Endothelial cell of umbilical vein (primary cell): Measurements from ENCODE around the gene KATNIP. TPM values are rescaled to one million over a fixed set of nuclear protein-coding genes. Genes with fewer than 3 reads are reported as not detected.

Experiments
- BruUV-seq: library from RNA; stranded (reverse); fragments of 400-500 nt; replicated peaks from 2 replicates; lab custom pipeline; 2021; lab: Mats Ljungman, UMichigan
- CTCF ChIA-PET: fragments of 300-600, 350-600 bp; sonication (Branson Sonifier 250); formaldehyde crosslinking; loops from one replicate; lab custom pipeline; 2021; ENCODE audit warnings: antibody characterized with exemption, inconsistent platforms; lab: Charles Lee
- POLR2A ChIA-PET: fragments of 300-600, 350-600 bp; sonication (Branson Sonifier 250); formaldehyde crosslinking; loops from one replicate; lab custom pipeline; 2021; ENCODE audit warnings: antibody characterized with exemption, inconsistent platforms; lab: Charles Lee
- DNase-seq: peaks from one replicate; pipeline ENCODE4 v3.0.0-alpha.2; 2011; ENCODE audit warnings: low read depth, low spot score
- FAIRE-seq: peaks from 2 replicates; lab custom pipeline; 2011; peaks lifted over from hg19 to GRCh38; lab: Jason Lieb, UNC
- H2AFZ ChIP-seq: 2 replicates; pipeline ENCODE4 v1.6.0; 2012; ENCODE audit warnings: low read depth, low read length, control low read depth, inconsistent platforms
- H3K27ac ChIP-seq: 2 replicates; pipeline ENCODE4 v1.5.1; 2011; ENCODE audit warnings: low read depth, mild to moderate bottlenecking, control low read depth, low read length, moderate library complexity; ENCODE audit not compliant: insufficient read depth
- H3K27me3 ChIP-seq, 2 experiments: 2 replicates each; pipeline versions ENCODE4 v1.6.0 to v1.6.1; 2011; ENCODE audit warnings: low read length in 2 of 2, mixed read lengths in 1 of 2; ENCODE audit not compliant: control insufficient read depth in 2 of 2, insufficient read depth in 2 of 2
- H3K36me3 ChIP-seq, 2 experiments: 2 replicates in 1 of 2; 3 replicates in 1 of 2; pipeline ENCODE4 v1.5.1; 2011; ENCODE audit warnings: low read length in 2 of 2, mild to moderate bottlenecking in 1 of 2, moderate library complexity in 1 of 2; ENCODE audit not compliant: control insufficient read depth in 2 of 2, insufficient read depth in 2 of 2; ENCODE audit errors: extremely low read depth in 1 of 2
- H3K4me1 ChIP-seq: 3 replicates; pipeline ENCODE4 v1.5.1; 2011; ENCODE audit warnings: mild to moderate bottlenecking, low read length; ENCODE audit not compliant: control insufficient read depth, insufficient read depth; ENCODE audit errors: extremely low read depth
- H3K4me2 ChIP-seq: 2 replicates; pipeline ENCODE4 v1.6.1; 2011; ENCODE audit warnings: low read length, control low read depth, mixed read lengths; ENCODE audit not compliant: insufficient read depth
- H3K4me3 ChIP-seq, 3 experiments: fragments of 200-600 bp in 1 of 3; sonication (generic), shearing (Covaris generic) in 1 of 3; replicated peaks in 1 of 3; 2 replicates each; pipeline ENCODE4 v1.5.1; 2011 to 2016; ENCODE audit warnings: control low read depth in 3 of 3, low read length in 3 of 3, mild to moderate bottlenecking in 2 of 3, inconsistent platforms in 1 of 3, low read depth in 1 of 3, moderate library complexity in 1 of 3; ENCODE audit not compliant: insufficient read depth in 1 of 3
- H3K79me2 ChIP-seq: 2 replicates; pipeline ENCODE4 v1.6.0; 2012; ENCODE audit warnings: low read length, inconsistent platforms; ENCODE audit not compliant: control insufficient read depth, insufficient read depth
- H3K9ac ChIP-seq: replicated peaks from 2 replicates; pipeline ENCODE3; 2011; ENCODE audit warnings: low read length, control low read depth; ENCODE audit not compliant: insufficient read depth; ENCODE audit errors: extremely low read depth
- H3K9me1 ChIP-seq: replicated peaks from 3 replicates; pipeline ENCODE4 v1.6.0; 2011; ENCODE audit warnings: mild to moderate bottlenecking, low read length; ENCODE audit not compliant: control insufficient read depth, insufficient read depth; ENCODE audit errors: extremely low read depth
- H3K9me3 ChIP-seq: replicated peaks from 2 replicates; pipeline ENCODE4 v1.5.1; 2012; ENCODE audit warnings: low read length, inconsistent platforms; ENCODE audit not compliant: control insufficient read depth, insufficient read depth
- H4K20me1 ChIP-seq: replicated peaks from 2 replicates; pipeline ENCODE3; 2011; ENCODE audit warnings: mild to moderate bottlenecking, low read length; ENCODE audit not compliant: control insufficient read depth, insufficient read depth; ENCODE audit errors: extremely low read depth
- EZH2 ChIP-seq: IDR thresholded peaks from 2 replicates; pipeline ENCODE4 v1.6.1; 2012; ENCODE audit warnings: borderline replicate concordance, low read depth, mild to moderate bottlenecking, moderate library complexity, low read length, inconsistent platforms; ENCODE audit not compliant: severe bottlenecking
- FOS ChIP-seq: IDR thresholded peaks from 2 replicates; pipeline ENCODE4 v1.6.1; 2011; ENCODE audit warnings: mild to moderate bottlenecking, low read length, moderate library complexity, borderline replicate concordance; ENCODE audit not compliant: insufficient read depth
- GATA2 ChIP-seq: IDR thresholded peaks from 2 replicates; pipeline ENCODE4 v1.7.0; 2011; ENCODE audit warnings: low read depth, mild to moderate bottlenecking, moderate library complexity, mixed read lengths, low read length; ENCODE audit not compliant: insufficient read length, insufficient read depth
- JUN ChIP-seq: IDR thresholded peaks from 2 replicates; pipeline ENCODE4 v1.6.1; 2011; ENCODE audit warnings: borderline replicate concordance, low read depth; ENCODE audit not compliant: insufficient read length, insufficient read depth
- MAX ChIP-seq: IDR thresholded peaks from 2 replicates; pipeline ENCODE4 v1.6.1; 2011; ENCODE audit not compliant: insufficient read depth, insufficient read length
- MYC ChIP-seq: IDR thresholded peaks from one replicate; pipeline ENCODE4 v1.6.1; 2011; ENCODE audit warnings: mild to moderate bottlenecking, low read depth, low read length
- POLR2A ChIP-seq: IDR thresholded peaks from 2 replicates; pipeline ENCODE4 v1.6.1; 2012; ENCODE audit warnings: low read depth, mild to moderate bottlenecking, control low read depth, low read length
- POLR2AphosphoS5 ChIP-seq: IDR thresholded peaks from 2 replicates; pipeline ENCODE4 v1.6.1; 2012; ENCODE audit warnings: low read depth, mild to moderate bottlenecking, control low read depth, low read length, moderate library complexity; ENCODE audit not compliant: insufficient read depth
- dilution Hi-C: fragments of 300-500 bp; cut with MboI; formaldehyde crosslinking; loops from one replicate; pipeline ENCODE4 v1.15.0; 2019; ENCODE audit warnings: low sequenced_read_pairs; ENCODE audit not compliant: extremely low pct_ligation_motif_present
- intact Hi-C: fragments of 100-400 bp; cut with micrococcal nuclease; formaldehyde crosslinking; loops from one replicate; pipeline ENCODE4 v1.10.0; 2022
- polyA plus RNA-seq, 4 experiments: library from polyadenylated mRNA; depleted of rRNA in 3 of 4; stranded (reverse) in 3 of 4; unstranded in 1 of 4; fragments of >200 nt; gene quantifications; 2 replicates each; pipeline versions ENCODE4 v1.2.1 to v1.2.3, GENCODE V29; 2011 to 2012; ENCODE audit warnings: missing spikeins in 1 of 4
- total RNA-seq: library from RNA; stranded (reverse); gene quantifications from 2 replicates; pipeline ENCODE4 v1.2.3, GENCODE V29; 2021
- TF ChIP-seq, protein P1 (sequence below), 2 donors: IDR thresholded peaks; 1 replicate in 1 of 2; 2 replicates in 1 of 2; pipeline ENCODE4 v1.5.1; 2011; ENCODE audit warnings: low read length in 2 of 2, mild to moderate bottlenecking in 2 of 2, moderate library complexity in 2 of 2, control low read depth in 1 of 2, inconsistent platforms in 1 of 2, low read depth in 1 of 2; ENCODE audit not compliant: insufficient read depth in 1 of 2; ENCODE audit errors: extremely low read depth in 1 of 2

KATNIP gene
- total and polyA plus RNA-seq, 2 donors (not counting 3 experiments of a cell fraction or from before 2014, with no cell fraction given): 14.7 to 30.7 TPM

DNA sequence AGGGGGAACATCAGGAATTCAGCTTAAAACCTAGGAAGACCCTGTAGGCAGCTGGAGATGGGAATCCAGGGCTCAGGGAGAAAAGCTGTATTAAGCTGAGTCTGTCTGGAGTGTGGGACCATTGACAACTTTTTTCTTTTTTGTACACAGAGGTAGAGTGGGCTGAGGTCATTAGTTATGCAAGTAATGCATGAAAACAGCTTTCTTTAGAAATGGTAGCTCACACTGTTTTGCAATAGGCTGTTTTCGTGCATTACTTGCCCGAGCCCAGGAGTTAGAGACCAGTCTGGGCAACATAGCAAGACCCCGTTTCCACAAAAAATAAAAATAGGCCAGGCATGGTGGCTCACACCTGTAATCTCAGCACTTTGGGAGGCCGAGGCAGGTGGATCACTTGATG, 46.5 kb downstream of the KATNIP start:
- no peak overlapping the region for H3K9ac ChIP-seq
- H3K4me1 ChIP-seq: no peaks in the 10 kb centered on the region
- FAIRE-seq: no peak
- no peaks in the 10 kb centered on the region for H4K20me1 ChIP-seq
- ChIA-PET POLR2A (no interaction called here), CTCF (interaction anchor here (1.2 kb wide), 1 partner anchor 475 kb away, joined by 4 read pairs; no protein-coding TSS in a partner anchor)
- TF ChIP-seq POLR2A (no peak), POLR2AphosphoS5 (no peak), MAX (no peak), FOS (no peak), JUN (no peak), GATA2 (no peak), EZH2 (no peak), MYC (no peak)
- TF ChIP-seq, protein P1, sequence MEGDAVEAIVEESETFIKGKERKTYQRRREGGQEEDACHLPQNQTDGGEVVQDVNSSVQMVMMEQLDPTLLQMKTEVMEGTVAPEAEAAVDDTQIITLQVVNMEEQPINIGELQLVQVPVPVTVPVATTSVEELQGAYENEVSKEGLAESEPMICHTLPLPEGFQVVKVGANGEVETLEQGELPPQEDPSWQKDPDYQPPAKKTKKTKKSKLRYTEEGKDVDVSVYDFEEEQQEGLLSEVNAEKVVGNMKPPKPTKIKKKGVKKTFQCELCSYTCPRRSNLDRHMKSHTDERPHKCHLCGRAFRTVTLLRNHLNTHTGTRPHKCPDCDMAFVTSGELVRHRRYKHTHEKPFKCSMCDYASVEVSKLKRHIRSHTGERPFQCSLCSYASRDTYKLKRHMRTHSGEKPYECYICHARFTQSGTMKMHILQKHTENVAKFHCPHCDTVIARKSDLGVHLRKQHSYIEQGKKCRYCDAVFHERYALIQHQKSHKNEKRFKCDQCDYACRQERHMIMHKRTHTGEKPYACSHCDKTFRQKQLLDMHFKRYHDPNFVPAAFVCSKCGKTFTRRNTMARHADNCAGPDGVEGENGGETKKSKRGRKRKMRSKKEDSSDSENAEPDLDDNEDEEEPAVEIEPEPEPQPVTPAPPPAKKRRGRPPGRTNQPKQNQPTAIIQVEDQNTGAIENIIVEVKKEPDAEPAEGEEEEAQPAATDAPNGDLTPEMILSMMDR (IDR thresholded peaks at IDR 0.05; ENCODE audit: extremely low read depth in 1 of 2, insufficient read depth in 1 of 2, low read depth in 1 of 2, low read length in 2 of 2): no peak
- H3K79me2 ChIP-seq: no peaks in the 10 kb centered on the region
- H3K36me3 ChIP-seq: peaks cover 0 to 3% of the 10 kb centered on the region in 2 experiments
- H3K9me3 ChIP-seq: no peaks in the 10 kb centered on the region
- H3K9me1 ChIP-seq: no peaks in the 10 kb centered on the region
- H3K4me3 ChIP-seq: no peak overlapping the region
- H3K27ac ChIP-seq: no peak overlapping the region
- H3K4me2 ChIP-seq: no peak overlapping the region
- no peak for DNase-seq
- intact Hi-C loops (no loop called here), dilution Hi-C loops (no loop called here)
- no peaks in the 10 kb centered on the region for H3K27me3 ChIP-seq
- H2AFZ ChIP-seq: no peak overlapping the region
- BruUV-seq: no TSS peak
